Spleen (tissue), 11 donors: ENCODE measurements around the gene MYL9. TPM values are rescaled to one million over a fixed set of nuclear protein-coding genes. Genes with fewer than 3 reads are reported as not detected.
"Not testable (repeated sequence)": the region's sequence is repeated elsewhere in the genome, so short reads cannot be mapped to it uniquely, and the experiment has no call there.

Experiments used
- DNase-seq: peaks from one replicate; pipeline ENCODE4 v3.0.0-alpha.2; 2020
- H3K27ac ChIP-seq, 8 donors: fragments of 200-600 bp; sonication (generic) in 7 of 8; 1 replicate in 4 of 8; 2 replicates in 4 of 8; pipeline versions ENCODE4 v1.5.0 to v1.8.0; 2016 to 2021; ENCODE audit warnings: inconsistent platforms in 4 of 8, mild to moderate bottlenecking in 4 of 8, moderate library complexity in 1 of 8
- H3K27me3 ChIP-seq, 7 donors: fragments of 200-600 bp; sonication (generic) in 6 of 7; replicated peaks in 1 of 7; 1 replicate in 4 of 7; 2 replicates in 3 of 7; pipeline versions ENCODE4 v1.5.0 to v1.8.0; 2016 to 2021; ENCODE audit warnings: inconsistent platforms in 3 of 7, mild to moderate bottlenecking in 1 of 7
- H3K36me3 ChIP-seq, 6 donors: fragments of 200-600 bp; sonication (generic) in 5 of 6; 1 replicate in 4 of 6; 2 replicates in 2 of 6; pipeline versions ENCODE4 v1.5.0 to v1.8.0; 2016 to 2021; ENCODE audit warnings: inconsistent platforms in 2 of 6
- H3K4me1 ChIP-seq, 6 donors: fragments of 200-600 bp; sonication (generic) in 5 of 6; 1 replicate in 3 of 6; 2 replicates in 3 of 6; pipeline versions ENCODE4 v1.5.0 to v1.8.0; 2016 to 2021; ENCODE audit warnings: inconsistent platforms in 3 of 6
- H3K4me3 ChIP-seq, 8 donors: fragments of 200-600 bp; sonication (generic) in 7 of 8; 1 replicate in 4 of 8; 2 replicates in 4 of 8; pipeline versions ENCODE4 v1.5.0 to v1.8.0; 2016 to 2021; ENCODE audit warnings: inconsistent platforms in 4 of 8, mild to moderate bottlenecking in 4 of 8, moderate library complexity in 2 of 8
- H3K9me3 ChIP-seq, 8 donors: fragments of 200-600 bp; sonication (generic) in 7 of 8; 1 replicate in 4 of 8; 2 replicates in 4 of 8; pipeline versions ENCODE4 v1.5.0 to v1.8.0; 2016 to 2021; ENCODE audit warnings: inconsistent platforms in 4 of 8
- POLR2A ChIP-seq, 3 donors: fragments of 450-650 bp; IDR thresholded peaks; one replicate each; pipeline ENCODE4 v1.5.1; 2017; ENCODE audit warnings: antibody characterized with exemption in 3 of 3, mild to moderate bottlenecking in 1 of 3
- POLR2AphosphoS5 ChIP-seq, 3 donors: sonication (generic); formaldehyde crosslinking; IDR thresholded peaks; one replicate each; pipeline ENCODE4 v1.5.1; 2017; ENCODE audit warnings: antibody characterized with exemption in 3 of 3
- WGBS, 5 donors: extraction: QIAGEN DNeasy Blood & Tissue Kit in 3 of 5; methylation state at CpG; one replicate each; pipeline versions ENCODE4 v1.1.5 to v1.1.7; 2013 to 2018; 5-methylcytosine and 5-hydroxymethylcytosine counted together
- intact Hi-C: fragments of 100-400 bp; cut with DNase I; formaldehyde crosslinking; loops from one replicate; pipeline ENCODE4 v1.15.0; 2023; ENCODE audit warnings: low total_unique reads
- polyA plus RNA-seq, 3 donors: library from polyadenylated mRNA; stranded (reverse); fragments of 200-250 nt; gene quantifications; one replicate each; pipeline ENCODE4 v1.2.1, GENCODE V29; 2013
- total RNA-seq, 7 donors: library from RNA; depleted of rRNA in 3 of 7; stranded (reverse); fragments of >200 nt in 3 of 7; fragmentation: NEBNext Ultra II Directional in 4 of 7; extraction: Animal tissue kit (Norgen Biotek cat#: 25700) in 4 of 7; gene quantifications; one replicate each; pipeline versions ENCODE4 v1.1.0 to v1.2.1, GENCODE V29; 2016 to 2021
- TF ChIP-seq, protein P1 (sequence below), 11 experiments: fragments of 200-600 bp in 7 of 11; fragments of 450-650 bp in 4 of 11; sonication (generic) in 4 of 11; IDR thresholded peaks in 8 of 11; conservative IDR thresholded peaks in 3 of 11; 1 replicate in 7 of 11; 2 replicates in 4 of 11; pipeline versions ENCODE4 v1.4.0 to v1.8.0; 2016 to 2021; ENCODE audit warnings: antibody characterized with exemption in 11 of 11, inconsistent platforms in 4 of 11, mild to moderate bottlenecking in 1 of 11
- donor health status: healthy with polysubstance abuse.
- donor health status: DM: no; HTN: no; CAD: no; lungs with moderate emphysema.
- donor health status: DM: no; HTN: no; CAD: no.
- donor health status: Bipolar disorder and iron deficiency.
- donor health status: healthy.
- donor health status: DM: no; HTN: no; CAD: no.
- donor health status: DM: yes; HTN: yes; CAD: no.

Gene MYL9
- total and polyA plus RNA-seq, 10 donors, result 30.4 to 369 (median 83.2) TPM

DNA sequence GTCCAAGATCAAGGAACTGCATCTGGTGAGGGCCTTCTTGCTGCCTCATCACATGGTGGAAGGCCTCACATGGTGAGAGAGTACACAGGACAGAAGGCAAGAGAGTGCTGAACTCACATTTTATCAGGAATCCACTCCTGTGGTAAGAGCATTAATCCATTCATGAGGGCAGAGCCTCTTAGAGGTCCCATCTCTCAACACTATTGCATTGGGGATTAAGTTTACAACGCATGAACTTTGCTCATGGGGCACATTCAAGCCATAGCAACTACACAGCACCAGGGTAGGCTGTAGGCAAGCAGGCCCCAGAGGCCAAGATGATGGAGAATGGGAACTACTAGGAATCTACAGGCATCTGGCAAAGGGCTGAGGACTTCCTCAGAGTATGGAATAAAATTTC, 22.1 kb downstream of the MYL9 start:
- H3K27ac ChIP-seq, result peak overlapping the region in 2 of 8 donors; percentile 21 to 63
- no peak overlapping the region for H3K4me3 ChIP-seq
- no peaks in the 10 kb centered on the region for H3K36me3 ChIP-seq
- intact Hi-C loops, result no loop called here
- TF ChIP-seq POLR2A (IDR thresholded peaks at IDR 0.05) (no peak), POLR2AphosphoS5 (IDR thresholded peaks at IDR 0.05) (no peak)
- TF ChIP-seq, protein P1, sequence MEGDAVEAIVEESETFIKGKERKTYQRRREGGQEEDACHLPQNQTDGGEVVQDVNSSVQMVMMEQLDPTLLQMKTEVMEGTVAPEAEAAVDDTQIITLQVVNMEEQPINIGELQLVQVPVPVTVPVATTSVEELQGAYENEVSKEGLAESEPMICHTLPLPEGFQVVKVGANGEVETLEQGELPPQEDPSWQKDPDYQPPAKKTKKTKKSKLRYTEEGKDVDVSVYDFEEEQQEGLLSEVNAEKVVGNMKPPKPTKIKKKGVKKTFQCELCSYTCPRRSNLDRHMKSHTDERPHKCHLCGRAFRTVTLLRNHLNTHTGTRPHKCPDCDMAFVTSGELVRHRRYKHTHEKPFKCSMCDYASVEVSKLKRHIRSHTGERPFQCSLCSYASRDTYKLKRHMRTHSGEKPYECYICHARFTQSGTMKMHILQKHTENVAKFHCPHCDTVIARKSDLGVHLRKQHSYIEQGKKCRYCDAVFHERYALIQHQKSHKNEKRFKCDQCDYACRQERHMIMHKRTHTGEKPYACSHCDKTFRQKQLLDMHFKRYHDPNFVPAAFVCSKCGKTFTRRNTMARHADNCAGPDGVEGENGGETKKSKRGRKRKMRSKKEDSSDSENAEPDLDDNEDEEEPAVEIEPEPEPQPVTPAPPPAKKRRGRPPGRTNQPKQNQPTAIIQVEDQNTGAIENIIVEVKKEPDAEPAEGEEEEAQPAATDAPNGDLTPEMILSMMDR (IDR thresholded peaks at IDR 0.05 in 8 of 11, conservative IDR thresholded peaks at IDR 0.05 in 3 of 11), result no peak
- peaks cover 0 to 15% (median 12%) of the 10 kb centered on the region in 8 donors for H3K9me3 ChIP-seq
- DNase-seq, result no peak
- WGBS, 5 donors, result 90 to 100% (median 94%) methylated on average over 1 of the region's 1 CpG
- H3K27me3 ChIP-seq, result no peaks in the 10 kb centered on the region
- no peaks in the 10 kb centered on the region for H3K4me1 ChIP-seq

DNA sequence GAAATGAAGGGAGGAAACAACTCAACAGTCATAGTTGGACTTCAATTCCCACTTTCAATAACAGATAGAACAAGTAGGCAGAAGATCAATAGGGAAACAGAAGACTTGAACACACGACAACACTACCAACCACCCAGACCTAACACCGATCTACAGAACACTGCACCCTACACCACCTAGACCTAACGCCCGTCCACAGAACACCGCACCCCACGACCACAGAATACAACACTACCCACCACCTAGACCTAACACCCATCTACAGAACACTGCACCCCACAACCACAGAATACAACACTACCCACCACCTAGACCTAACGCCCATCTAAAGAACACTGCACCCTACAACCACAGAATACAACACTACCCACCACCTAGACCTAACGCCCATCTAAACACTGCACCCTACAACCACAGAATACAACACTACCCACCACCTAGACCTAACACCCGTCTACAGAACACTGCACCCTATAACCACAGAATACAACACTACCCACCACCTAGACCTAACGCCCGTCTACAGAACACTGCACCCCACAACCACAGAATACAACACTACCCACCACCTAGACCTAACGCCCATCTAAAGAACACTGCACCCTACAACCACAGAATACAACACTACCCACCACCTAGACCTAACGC, 22.9 kb downstream of the MYL9 start:
- Histone ChIP-seq H3K27ac (peak overlapping the region in 3 of 8 donors; percentile 21 to 63 (median 31)), H3K9me3 (peaks cover 0 to 15% (median 12%) of the 10 kb centered on the region in 8 donors)
- H3K4me3 ChIP-seq, DNase-seq, H3K27me3 ChIP-seq, intact Hi-C loops, H3K36me3 ChIP-seq, H3K4me1 ChIP-seq: not testable (repeated sequence)
- WGBS, 5 donors, result 86 to 93% (median 90%) methylated on average over 11 to 13 of the region's 13 CpGs

DNA sequence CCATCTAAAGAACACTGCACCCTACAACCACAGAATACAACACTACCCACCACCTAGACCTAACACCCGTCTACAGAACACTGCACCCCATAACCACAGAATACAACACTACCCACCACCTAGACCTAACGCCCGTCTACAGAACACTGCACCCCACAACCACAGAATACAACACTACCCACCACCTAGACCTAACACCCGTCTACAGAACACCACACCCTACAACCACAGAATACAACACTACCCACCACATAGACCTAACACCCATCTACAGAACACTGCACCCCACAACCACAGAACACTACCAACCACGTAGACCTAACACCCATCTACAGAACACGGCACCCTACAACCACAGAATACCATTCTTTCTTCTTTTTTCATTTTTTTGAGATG, 23.4 kb downstream of the MYL9 start:
- H3K4me3 ChIP-seq, intact Hi-C loops, H3K36me3 ChIP-seq, DNase-seq, H3K4me1 ChIP-seq, H3K27me3 ChIP-seq: not testable (repeated sequence)
- 72 to 91% (median 84%) methylated on average over 6 of the region's 6 CpGs for WGBS, 5 donors
- peak overlapping the region in 3 of 8 donors; percentile 31 to 63 (median 50) for H3K27ac ChIP-seq
- peaks cover 0 to 15% (median 12%) of the 10 kb centered on the region in 8 donors for H3K9me3 ChIP-seq

DNA sequence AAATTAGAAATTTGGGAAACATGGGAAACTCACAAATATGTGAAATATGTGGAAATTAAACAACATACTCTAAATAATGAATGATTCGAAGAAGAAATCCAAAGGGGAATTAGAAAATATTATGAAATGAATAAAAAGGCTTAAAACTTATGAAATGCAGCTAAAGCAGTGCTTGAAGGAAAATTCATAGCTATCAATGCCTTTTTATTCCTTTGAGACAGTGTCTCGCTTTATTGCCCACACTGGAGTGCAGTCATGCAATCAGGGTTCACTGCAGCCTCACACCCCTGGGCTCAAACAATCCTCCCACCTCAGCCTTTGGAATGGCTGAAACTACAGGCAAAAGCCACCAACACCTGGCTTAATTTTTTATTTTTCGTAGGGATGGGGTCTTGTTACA, 24.2 kb downstream of the MYL9 start:
- no peak for DNase-seq
- H3K27ac ChIP-seq, result peak overlapping the region in 2 of 8 donors; percentile 31 to 50
- H3K27me3 ChIP-seq, result no peaks in the 10 kb centered on the region
- H3K36me3 ChIP-seq, result no peaks in the 10 kb centered on the region
- TF ChIP-seq POLR2AphosphoS5 (IDR thresholded peaks at IDR 0.05) (no peak), POLR2A (IDR thresholded peaks at IDR 0.05) (no peak)
- TF ChIP-seq, protein P1 (IDR thresholded peaks at IDR 0.05 in 8 of 11, conservative IDR thresholded peaks at IDR 0.05 in 3 of 11), result no peak
- no peaks in the 10 kb centered on the region for H3K4me1 ChIP-seq
- 92 to 97% (median 95%) methylated on average over 3 of the region's 3 CpGs for WGBS, 5 donors
- peaks cover 0 to 15% (median 12%) of the 10 kb centered on the region in 8 donors for H3K9me3 ChIP-seq
- intact Hi-C loops, result no loop called here
- no peak overlapping the region for H3K4me3 ChIP-seq

DNA sequence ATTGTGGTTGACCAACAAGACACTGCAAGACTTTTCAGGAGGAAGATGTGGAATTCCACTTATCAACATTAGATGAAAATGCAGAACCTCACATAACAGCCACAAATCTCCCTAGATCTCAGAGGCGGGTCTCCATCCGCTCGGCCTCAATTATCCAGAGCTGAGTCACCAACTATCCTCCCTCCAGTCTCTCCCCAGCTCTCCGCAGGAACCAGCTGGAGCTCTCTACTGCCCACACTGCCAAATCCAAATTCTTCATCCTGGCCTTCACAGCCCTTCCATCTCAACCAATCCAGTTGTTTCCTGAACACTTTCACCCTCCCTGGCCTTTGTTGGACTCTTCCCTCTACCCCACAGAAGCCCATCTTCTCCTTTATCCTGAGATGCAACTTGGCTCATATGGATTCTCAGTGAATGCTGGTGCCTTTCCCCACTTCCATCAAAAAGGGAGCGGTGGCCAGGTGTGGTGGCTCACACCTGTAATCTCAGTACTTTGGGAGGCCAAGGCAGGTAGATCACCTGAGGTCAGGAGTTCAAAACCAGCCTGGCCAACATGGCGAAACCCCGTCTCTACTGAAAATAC, 28.6 kb downstream of the MYL9 start:
- no peak overlapping the region for H3K4me3 ChIP-seq
- intact Hi-C loops, result no loop called here
- H3K27me3 ChIP-seq, result peaks cover 0 to 11% (median 0%) of the 10 kb centered on the region in 7 donors
- peaks cover 0 to 12% (median 11%) of the 10 kb centered on the region in 8 donors for H3K9me3 ChIP-seq
- TF ChIP-seq POLR2AphosphoS5 (IDR thresholded peaks at IDR 0.05) (no peak), POLR2A (IDR thresholded peaks at IDR 0.05) (no peak)
- TF ChIP-seq, protein P1 (IDR thresholded peaks at IDR 0.05 in 8 of 11, conservative IDR thresholded peaks at IDR 0.05 in 3 of 11), result no peak
- peak overlapping the region in 1 of 8 donors; percentile 27 for H3K27ac ChIP-seq
- peaks cover under 1 to 23% (median 22%) of the 10 kb centered on the region in 6 donors for H3K4me1 ChIP-seq
- 75 to 89% (median 86%) methylated on average over 7 of the region's 7 CpGs for WGBS, 5 donors
- no peak for DNase-seq
- H3K36me3 ChIP-seq, result no peaks in the 10 kb centered on the region
